ENCODE data around the gene AUTS2. TPM values are rescaled to one million over a fixed set of nuclear protein-coding genes. Genes with fewer than 3 reads are reported as not detected.

AUTS2 gene
- total and polyA plus RNA-seq, 9 of the 15 experiments (the other 6 are each of a cell fraction or from before 2014, with no cell fraction given): 0.58 TPM; not detected in 8

DNA sequence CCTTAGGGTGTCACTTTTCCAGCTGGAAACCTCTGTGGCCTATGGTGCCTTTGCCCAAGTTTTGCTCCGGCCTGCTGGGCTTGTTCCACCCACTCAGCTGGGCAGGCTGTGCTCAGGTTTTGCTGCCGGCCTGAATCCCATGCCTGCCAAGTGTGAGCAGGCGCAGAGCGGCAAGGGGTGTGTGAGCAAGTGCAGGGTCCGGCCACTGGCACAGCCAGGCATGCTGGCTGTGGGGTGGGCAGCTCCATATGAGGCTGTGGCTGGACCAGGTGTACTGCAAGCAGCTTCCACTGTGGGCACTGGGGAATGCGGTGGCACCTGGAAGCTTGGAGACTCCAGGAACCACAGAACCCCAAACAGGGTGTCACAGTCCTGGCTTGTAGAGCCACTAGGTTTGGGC is 92.1 kb downstream of the AUTS2 start:
- H2AFZ ChIP-seq (ENCODE audit: low read depth, low read length): no peak overlapping the region
- FAIRE-seq: no peak
- H3K9ac ChIP-seq (ENCODE audit: insufficient read depth in 1 of 2, low read depth in 2 of 2, low read length in 2 of 2): no peak overlapping the region
- no peaks in the 10 kb centered on the region for H3K27me3 ChIP-seq (ENCODE audit: control insufficient read depth in 2 of 2, insufficient read depth in 2 of 2, low read length in 2 of 2)
- no peak overlapping the region for H3K4me3 ChIP-seq
- H3K36me3 ChIP-seq (ENCODE audit: control insufficient read depth, insufficient read depth, low read length): no peaks in the 10 kb centered on the region
- in situ Hi-C loops (cut with MboI) (loop anchor here (25.0 kb wide), 1 partner anchor 1247 kb away; no protein-coding TSS in a partner anchor), intact Hi-C loops (cut with micrococcal nuclease) (no loop called here)
- H3K9me1 ChIP-seq (ENCODE audit: control insufficient read depth, insufficient read depth, low read length): no peaks in the 10 kb centered on the region
- ChIA-PET POLR2A (no interaction called here), CTCF (ENCODE audit: low intra/inter-chr PET ratio) (no interaction called here)
- no peak overlapping the region for H3K27ac ChIP-seq (ENCODE audit: extremely low read depth, low read depth, low read length)
- H4K20me1 ChIP-seq (replicated peaks; ENCODE audit: control insufficient read depth, insufficient read depth, low read length): no peaks in the 10 kb centered on the region
- no TSS peak for BruUV-seq (replicated peaks)
- no peaks in the 10 kb centered on the region for H3K9me3 ChIP-seq (replicated peaks; ENCODE audit: control insufficient read depth, insufficient read depth, low read depth, low read length)
- no peak for DNase-seq (ENCODE audit: extremely low read depth in 1 of 4, low spot score in 3 of 4)
- no peak overlapping the region for H3K4me2 ChIP-seq (ENCODE audit: insufficient read depth, low read length)
- TF ChIP-seq NR1H2 (CRISPR knock-in tag; IDR thresholded peaks at IDR 0.05) (no peak), SMARCA5 (IDR thresholded peaks at IDR 0.05) (no peak), EGR1 (conservative IDR thresholded peaks at IDR 0.05) (no peak), KLF6 (CRISPR knock-in tag; IDR thresholded peaks at IDR 0.05; ENCODE audit: borderline replicate concordance) (no peak), ZKSCAN3 (CRISPR knock-in tag; IDR thresholded peaks at IDR 0.05) (no peak), ZNF77 (CRISPR knock-in tag; IDR thresholded peaks at IDR 0.05) (no peak)
- TF ChIP-seq, protein P1, sequence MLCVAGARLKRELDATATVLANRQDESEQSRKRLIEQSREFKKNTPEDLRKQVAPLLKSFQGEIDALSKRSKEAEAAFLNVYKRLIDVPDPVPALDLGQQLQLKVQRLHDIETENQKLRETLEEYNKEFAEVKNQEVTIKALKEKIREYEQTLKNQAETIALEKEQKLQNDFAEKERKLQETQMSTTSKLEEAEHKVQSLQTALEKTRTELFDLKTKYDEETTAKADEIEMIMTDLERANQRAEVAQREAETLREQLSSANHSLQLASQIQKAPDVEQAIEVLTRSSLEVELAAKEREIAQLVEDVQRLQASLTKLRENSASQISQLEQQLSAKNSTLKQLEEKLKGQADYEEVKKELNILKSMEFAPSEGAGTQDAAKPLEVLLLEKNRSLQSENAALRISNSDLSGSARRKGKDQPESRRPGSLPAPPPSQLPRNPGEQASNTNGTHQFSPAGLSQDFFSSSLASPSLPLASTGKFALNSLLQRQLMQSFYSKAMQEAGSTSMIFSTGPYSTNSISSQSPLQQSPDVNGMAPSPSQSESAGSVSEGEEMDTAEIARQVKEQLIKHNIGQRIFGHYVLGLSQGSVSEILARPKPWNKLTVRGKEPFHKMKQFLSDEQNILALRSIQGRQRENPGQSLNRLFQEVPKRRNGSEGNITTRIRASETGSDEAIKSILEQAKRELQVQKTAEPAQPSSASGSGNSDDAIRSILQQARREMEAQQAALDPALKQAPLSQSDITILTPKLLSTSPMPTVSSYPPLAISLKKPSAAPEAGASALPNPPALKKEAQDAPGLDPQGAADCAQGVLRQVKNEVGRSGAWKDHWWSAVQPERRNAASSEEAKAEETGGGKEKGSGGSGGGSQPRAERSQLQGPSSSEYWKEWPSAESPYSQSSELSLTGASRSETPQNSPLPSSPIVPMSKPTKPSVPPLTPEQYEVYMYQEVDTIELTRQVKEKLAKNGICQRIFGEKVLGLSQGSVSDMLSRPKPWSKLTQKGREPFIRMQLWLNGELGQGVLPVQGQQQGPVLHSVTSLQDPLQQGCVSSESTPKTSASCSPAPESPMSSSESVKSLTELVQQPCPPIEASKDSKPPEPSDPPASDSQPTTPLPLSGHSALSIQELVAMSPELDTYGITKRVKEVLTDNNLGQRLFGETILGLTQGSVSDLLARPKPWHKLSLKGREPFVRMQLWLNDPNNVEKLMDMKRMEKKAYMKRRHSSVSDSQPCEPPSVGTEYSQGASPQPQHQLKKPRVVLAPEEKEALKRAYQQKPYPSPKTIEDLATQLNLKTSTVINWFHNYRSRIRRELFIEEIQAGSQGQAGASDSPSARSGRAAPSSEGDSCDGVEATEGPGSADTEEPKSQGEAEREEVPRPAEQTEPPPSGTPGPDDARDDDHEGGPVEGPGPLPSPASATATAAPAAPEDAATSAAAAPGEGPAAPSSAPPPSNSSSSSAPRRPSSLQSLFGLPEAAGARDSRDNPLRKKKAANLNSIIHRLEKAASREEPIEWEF (CRISPR knock-in tag; IDR thresholded peaks at IDR 0.05): no peak
- TF ChIP-seq, protein P2, sequence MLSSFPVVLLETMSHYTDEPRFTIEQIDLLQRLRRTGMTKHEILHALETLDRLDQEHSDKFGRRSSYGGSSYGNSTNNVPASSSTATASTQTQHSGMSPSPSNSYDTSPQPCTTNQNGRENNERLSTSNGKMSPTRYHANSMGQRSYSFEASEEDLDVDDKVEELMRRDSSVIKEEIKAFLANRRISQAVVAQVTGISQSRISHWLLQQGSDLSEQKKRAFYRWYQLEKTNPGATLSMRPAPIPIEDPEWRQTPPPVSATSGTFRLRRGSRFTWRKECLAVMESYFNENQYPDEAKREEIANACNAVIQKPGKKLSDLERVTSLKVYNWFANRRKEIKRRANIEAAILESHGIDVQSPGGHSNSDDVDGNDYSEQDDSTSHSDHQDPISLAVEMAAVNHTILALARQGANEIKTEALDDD (IDR thresholded peaks at IDR 0.05): no peak
- TF ChIP-seq, protein P3, sequence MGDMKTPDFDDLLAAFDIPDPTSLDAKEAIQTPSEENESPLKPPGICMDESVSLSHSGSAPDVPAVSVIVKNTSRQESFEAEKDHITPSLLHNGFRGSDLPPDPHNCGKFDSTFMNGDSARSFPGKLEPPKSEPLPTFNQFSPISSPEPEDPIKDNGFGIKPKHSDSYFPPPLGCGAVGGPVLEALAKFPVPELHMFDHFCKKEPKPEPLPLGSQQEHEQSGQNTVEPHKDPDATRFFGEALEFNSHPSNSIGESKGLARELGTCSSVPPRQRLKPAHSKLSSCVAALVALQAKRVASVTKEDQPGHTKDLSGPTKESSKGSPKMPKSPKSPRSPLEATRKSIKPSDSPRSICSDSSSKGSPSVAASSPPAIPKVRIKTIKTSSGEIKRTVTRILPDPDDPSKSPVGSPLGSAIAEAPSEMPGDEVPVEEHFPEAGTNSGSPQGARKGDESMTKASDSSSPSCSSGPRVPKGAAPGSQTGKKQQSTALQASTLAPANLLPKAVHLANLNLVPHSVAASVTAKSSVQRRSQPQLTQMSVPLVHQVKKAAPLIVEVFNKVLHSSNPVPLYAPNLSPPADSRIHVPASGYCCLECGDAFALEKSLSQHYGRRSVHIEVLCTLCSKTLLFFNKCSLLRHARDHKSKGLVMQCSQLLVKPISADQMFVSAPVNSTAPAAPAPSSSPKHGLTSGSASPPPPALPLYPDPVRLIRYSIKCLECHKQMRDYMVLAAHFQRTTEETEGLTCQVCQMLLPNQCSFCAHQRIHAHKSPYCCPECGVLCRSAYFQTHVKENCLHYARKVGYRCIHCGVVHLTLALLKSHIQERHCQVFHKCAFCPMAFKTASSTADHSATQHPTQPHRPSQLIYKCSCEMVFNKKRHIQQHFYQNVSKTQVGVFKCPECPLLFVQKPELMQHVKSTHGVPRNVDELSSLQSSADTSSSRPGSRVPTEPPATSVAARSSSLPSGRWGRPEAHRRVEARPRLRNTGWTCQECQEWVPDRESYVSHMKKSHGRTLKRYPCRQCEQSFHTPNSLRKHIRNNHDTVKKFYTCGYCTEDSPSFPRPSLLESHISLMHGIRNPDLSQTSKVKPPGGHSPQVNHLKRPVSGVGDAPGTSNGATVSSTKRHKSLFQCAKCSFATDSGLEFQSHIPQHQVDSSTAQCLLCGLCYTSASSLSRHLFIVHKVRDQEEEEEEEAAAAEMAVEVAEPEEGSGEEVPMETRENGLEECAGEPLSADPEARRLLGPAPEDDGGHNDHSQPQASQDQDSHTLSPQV (IDR thresholded peaks at IDR 0.05): no peak
- 0% methylated on average over 6 of the region's 6 CpGs for WGBS (ENCODE audit: insufficient coverage, low coverage, missing lambda C conversion rate)
- no peak for ATAC-seq
- H3K79me2 ChIP-seq (ENCODE audit: control insufficient read depth, insufficient read depth, low read length): no peaks in the 10 kb centered on the region
- H3K4me1 ChIP-seq (replicated peaks in 1 of 2; ENCODE audit: control insufficient read depth in 2 of 2, insufficient read depth in 2 of 2, low read length in 2 of 2): no peaks in the 10 kb centered on the region
